Muscle of arm (tissue), 12 donors: ENCODE results near the gene HIPK4. TPM values are rescaled to one million over a fixed set of nuclear protein-coding genes. Genes with fewer than 3 reads are reported as not detected.
"Not testable (repeated sequence)": the region's sequence is repeated elsewhere in the genome, so short reads cannot be mapped to it uniquely, and the experiment has no call there.

ENCODE experiments used
- DNase-seq: peaks from one replicate; pipeline ENCODE4 v3.0.0-alpha.2; 2013
- polyA plus RNA-seq, 12 donors: library from polyadenylated mRNA; unstranded; fragments of 120-200 nt; gene quantifications; one replicate each; pipeline ENCODE4 v1.2.1, GENCODE V29; 2013; ENCODE audit not compliant: insufficient read length in 12 of 12

Gene HIPK4
- polyA plus RNA-seq, 12 donors, result 0.77 to 2.0 (median 1.2) TPM; not detected in 2

DNA sequence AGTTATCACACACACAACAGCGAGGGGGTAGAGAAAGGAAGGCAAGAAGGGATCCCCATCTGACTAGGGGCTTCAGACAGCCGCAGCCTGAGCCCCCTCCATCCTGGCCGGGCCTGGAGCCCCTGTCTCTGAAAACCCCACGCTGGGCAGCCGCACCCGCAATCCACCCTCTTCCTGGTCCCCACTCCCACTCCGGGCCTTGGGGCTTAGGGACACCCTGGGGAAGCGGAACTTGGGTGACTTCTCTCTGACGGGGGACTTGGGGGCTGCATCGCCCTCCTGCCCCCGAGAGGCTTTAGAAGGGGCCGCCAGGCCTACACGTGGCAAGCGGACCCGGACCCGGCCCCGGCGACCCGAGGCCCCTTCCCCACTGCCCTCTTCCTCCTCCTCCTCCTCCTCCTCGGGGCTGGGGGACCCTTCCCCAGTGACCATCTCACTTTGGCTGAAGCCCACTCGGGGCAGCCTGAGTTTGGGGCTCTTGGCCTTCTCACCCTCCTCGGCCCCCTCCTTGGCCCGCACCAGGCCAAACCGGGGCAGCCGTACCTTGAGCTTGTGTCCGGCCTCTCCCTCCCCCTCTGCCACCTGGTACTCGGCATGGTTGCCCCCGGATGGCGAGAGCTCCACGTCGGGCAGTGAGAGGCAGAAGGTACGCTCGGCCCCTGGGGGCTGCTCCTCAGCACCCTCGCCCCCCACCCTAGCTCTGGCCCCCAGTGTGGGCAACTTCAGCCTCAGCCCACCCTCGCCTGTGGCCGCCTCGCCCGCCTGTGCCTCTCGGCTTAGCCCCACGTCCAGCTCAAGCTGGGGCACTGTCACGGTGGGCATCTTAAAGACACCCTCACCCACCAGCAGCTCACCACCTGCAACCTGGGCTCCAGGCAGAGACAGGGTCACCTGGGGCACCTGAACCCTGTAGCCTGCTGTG is 4.2 kb upstream of the HIPK4 start:
- DNase-seq, result no peak

DNA sequence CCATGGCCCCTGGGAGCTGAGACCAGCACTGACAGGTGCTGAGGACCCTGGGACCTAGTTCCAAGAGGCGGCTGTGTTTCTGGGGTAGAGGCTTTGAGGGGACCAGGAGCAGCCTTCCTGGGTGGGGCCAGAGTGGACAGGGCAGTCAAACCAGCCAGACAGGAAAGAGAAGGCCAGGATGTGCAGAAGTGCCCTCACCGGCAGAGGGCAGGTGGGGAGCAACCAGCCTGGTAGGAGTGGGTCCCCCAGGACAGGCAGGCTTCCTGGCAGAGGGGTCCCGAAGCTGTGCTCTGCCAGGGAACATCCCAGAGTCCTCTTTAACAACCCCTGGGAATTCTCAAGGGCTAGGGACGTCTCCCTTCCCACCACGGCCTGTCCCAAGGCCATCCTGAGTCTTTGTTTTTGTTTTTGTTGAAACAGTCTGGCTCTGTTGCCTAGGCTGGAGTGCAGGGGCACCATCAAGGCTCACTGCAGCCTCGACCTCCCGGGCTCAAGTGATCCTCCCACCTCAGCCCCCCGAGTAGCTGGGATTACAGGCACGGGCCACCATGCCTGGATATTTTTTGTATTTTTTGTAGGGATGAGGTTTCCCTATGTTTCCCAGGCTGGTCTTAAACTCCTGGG is 3.0 kb upstream of the HIPK4 start:
- no peak for DNase-seq

DNA sequence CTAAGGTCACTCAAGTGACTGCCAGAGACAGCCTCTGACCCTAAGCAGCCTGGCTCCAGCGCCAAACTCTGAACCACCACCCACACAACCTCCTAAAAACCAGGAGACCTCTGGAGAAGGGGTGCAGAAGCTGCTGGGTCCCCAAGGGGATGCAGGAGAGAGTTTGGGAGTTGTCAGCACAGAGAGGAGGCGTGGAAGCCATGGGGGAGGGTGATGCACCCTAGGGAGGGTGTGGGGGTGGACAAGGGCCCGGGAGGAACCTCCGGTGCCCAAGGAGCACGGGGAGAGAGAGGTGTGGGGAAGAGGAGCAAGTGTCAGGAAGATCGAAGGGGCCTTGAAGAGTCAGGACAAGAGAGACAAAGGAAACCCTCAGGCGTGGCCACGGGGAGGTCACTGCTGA is 2.1 kb upstream of the HIPK4 start:
- no peak for DNase-seq

DNA sequence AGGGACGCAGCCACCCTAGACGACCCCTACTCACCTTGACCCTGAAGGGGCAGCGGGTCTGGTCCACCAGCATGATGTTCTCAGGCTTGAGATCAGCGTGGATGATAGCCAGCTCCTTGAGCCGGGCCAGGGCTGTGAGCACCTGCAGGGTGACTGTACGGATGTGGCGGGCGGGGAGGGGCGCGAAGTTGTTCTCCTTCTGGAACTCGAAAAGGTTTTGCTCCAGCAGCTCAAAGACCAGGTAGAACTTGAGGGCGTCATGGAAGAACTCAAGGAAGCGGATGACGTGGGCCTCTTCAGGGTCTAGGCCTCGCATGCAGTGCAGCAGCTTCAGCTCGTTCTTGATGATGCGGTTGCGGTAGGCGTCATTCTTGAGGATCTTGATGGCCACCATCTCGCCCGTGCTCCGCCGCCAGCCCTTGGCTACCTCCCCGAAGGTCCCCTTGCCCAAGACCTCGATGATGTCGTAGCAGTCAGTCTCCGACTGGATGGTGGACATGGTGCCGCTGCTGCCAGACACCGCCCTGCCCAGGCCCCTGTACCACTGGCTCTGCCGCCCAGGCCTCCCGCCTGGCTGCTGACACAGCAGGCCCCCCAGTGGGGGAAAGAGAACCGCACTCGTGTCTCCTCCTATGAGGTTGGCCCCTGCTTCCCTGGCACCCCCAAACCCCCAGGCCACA is 437 bp downstream of the HIPK4 start:
- no peak for DNase-seq

DNA sequence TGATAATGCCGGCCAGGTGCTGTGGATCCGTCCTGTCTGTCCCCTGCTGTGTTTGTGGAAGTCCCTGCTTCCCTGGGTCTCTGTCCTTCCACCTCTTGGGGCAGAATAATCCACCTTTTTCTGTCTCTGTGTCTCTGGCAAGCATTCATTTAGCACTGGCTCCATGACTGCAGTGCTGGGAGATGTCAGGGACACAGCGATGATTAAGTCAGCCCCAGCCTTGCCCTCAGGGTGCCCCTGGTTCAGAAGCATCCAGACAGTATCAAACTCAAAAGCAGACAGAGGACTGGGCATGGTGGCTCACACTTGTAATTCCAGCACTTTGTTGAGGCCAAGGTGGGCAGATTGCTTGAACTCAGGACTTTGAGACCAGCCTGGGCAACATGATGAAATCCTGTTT is 1.5 kb downstream of the HIPK4 start:
- no peak for DNase-seq

DNA sequence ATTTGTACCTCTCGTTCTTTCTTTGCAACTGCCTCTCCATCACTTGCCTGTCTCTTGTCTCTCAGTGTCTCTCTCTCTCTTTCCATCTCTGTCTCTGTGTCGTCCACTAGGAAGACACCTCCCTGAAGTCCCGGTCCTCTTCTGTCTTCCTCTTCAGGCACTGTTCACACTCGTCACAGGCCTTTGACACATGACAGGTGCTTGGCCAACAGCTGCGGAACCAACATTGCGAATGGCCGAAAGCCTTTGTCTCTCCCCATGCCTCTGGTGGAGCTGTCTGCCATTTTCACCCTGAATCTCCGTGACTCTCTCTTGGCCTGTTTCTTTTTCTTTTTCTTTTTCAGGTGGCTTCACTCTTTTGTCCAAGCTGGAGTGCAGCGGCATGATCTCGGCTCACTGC is 2.8 kb downstream of the HIPK4 start:
- DNase-seq, result no peak

DNA sequence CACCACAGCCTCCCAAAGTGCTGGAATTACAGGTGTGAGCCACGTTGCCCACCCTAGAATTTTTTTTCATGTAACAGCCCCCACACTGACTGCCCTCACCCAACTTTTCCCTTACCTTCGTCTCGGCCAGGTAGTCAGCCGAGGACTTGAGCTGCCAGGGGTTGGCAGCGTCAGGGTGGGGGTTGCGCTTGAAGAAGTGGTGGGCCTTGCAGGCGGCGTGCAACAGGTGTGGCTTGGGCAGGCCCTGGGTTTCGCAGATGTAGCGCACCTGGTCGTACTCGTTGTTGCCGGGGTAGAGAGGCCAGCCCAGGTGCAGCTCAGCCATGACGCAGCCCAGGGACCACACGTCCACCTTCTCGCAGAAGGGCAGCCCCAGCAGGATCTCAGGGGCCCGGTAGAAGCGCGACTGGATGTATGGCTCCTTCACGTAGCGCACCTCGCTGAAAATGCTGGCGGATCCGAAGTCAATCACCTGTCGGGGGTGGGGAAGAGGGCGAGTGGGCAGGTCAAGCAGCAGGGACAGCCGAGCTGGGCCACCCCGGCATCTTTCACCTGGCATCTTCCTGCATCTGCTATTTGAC is 6.2 kb downstream of the HIPK4 start:
- DNase-seq, result no peak

DNA sequence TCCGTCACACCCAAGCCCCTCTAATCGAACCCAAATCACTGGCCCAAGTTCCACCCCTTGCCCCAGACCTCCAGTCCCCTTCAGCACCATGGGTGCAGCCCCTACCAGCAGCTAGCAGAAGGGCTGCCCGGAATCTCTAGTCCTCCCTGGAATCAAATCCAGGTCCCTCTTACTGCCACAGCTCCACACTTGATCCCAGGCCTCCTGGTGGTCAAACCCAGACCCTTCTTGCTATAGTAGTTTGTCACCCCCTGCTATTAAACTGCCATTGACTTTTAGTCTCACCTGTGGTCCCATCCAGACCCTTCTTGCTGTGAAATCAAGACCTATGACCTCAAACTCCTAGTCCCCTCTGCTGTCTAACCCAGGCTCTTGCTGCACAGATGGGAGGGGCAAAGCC is 8.7 kb downstream of the HIPK4 start:
- DNase-seq, result no peak

DNA sequence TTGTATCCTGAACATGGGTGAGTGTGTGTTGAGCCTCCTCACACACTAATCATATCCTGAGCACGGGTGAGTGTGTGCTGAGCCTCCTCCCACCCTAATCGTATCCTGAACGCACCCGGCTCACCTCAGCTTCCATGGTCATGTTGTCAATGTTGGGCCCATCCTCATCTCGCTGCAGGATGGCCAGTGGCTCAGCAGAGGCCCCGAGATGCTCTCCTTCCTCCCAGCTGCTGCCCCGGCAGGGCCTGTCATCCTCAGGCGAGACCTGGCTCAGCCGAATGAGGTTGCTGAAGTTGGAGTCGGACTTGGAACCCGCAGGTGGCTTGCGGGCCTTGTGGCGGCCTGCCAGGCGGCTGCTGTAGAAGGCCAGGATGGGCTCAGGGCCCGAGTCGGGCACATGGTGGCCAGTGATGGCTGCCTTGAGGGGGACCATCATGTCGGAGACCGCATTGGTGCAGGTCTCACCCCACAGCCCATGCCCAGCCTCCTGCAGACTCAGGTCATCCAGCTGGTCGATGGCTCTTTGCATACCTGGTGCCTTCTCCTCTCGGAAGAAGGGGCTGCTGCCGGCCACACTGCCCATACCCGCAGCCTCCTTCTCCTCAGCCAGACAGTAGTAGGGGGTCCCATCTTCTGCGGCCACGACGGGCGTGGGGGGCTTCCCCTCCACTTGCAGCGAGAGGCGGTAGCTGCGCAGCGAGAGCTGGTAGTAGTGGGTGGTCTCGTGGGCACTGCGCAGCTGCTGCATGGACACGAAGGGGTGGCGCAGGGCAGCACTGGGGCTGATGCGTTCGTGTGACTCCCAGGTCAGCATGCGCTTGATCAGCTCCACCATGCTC is 9.6 kb downstream of the HIPK4 start:
- DNase-seq, result no peak

DNA sequence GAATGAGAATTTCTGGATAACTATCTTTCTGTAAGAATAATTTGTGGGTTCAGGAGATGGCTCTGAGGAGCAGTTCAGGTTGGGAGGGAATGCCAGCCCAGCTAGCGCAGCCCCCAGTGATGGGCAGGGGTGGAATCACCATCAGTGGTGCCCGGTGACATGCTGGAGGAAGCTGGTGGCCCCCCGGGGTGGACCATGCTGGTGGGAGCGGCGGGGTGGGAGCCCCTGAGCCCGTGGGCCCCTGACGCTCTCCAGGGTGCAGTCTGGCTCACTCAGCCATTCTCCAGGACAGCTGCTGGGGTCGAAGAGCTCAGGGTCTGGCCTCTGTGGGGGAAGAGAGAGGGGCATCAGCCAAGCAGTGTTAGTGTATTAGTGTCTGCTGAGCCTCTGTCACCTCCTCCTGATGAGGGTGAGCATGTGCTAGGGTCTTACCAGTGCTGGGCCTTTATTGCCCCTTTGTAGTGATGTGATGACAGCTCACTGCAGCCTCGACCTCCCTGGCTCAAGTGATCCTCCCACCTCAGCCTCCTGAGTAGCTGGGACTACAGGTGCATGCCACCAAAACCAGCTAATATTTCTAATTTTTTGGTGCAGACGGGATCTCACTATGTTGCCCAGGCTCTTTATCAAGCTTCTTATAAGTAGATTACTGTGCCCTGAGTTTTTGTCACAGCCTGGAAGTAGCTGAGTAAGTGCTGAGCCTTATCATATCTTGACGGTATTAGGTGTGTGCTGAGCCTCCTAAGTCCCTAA is 10.4 kb downstream of the HIPK4 start:
- no peak for DNase-seq

DNA sequence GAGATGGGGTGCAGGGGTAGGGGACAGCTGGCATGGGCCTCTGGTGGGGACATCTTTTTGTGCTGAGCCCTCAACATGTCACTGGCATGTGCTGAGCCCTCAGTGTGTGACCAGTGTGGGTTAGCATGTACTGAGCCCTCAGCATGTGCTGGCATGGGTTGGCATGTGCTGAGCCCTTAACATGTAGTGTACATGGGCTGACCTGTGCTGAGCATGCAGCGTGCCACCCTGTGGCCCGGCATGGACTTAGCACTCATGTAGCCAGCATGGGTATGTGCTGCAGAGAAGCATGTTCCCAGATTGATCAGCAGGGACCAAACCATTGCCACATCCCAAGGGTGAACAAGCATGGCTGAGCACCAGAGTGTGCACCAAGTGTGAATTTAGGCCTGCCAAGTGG is 11.5 kb downstream of the HIPK4 start:
- DNase-seq, result no peak

DNA sequence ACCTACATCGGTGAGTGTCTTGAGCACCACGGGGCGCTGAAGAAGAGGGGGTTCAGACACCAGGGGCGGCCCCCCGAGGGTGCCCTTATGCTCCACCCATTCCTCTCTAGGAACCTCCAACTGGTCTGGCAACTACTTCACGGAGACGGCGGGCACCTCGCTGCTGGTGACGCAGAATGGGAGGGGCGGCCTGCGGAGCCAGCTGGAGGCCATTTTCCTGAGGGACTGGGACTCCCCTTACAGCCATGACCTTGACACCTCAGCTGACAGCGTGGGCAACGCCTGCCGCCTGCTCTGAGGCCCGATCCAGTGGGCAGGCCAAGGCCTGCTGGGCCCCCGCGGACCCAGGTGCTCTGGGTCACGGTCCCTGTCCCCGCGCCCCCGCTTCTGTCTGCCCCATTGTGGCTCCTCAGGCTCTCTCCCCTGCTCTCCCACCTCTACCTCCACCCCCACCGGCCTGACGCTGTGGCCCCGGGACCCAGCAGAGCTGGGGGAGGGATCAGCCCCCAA is 12.1 kb downstream of the HIPK4 start:
- no peak for DNase-seq

DNA sequence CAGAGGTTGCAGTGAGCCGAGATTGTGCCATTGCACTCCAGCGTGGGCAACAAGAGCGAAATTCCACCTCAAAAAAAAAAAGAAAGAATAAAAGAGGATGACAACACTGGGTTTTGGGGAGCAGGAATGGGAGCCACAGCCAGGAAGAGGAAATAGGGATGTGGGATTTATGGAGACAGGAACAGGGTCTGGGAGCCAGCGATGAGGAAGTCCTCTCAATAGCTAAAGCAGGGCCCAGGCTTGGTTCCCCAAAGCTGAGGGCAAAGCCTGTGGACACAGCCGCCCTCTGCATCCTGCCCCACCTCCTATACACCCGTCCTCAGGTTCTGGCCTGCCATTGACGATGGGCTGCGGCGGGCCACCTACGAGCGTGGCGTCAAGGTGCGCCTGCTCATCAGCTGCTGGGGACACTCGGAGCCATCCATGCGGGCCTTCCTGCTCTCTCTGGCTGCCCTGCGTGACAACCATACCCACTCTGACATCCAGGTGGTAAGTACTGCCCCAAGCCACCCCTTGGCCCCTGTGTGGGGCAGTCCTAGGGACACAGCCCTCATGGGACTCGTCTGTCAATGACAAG is 13.6 kb downstream of the HIPK4 start:
- no peak for DNase-seq

DNA sequence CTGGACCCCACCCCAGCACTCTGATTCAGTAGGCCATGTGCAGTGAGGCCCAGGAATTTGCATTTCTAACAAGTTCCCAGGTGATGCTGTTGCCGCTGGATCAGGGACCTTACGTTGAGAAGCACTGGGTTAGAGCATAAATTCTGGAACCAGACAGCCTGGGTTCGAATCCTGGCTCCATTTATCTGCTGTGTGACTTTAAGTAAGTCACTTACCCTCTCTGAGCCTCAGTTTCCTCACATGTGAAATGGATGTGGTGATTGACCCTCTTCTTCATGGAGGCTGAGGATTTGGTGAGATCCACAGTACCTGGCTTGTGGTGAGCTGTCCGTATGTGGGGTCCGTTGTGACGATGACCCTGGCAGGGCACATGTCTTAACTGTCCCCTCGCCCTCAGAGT is 15.9 kb downstream of the HIPK4 start:
- no peak for DNase-seq

DNA sequence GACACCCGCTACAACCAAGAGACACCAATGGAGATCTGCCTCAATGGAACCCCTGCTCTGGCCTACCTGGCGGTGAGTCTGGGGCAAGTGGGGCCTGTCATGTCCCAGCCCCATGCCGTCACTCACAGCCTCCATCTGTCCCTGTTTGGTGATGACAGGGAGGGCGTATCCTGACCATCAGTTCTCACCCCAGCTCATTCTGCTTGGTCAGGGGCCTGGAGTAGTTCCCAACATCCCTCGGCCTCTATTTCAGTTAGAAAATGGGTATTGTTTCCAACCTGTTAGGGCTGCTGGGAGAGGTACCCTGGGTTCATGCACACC is 18.2 kb downstream of the HIPK4 start:
- DNase-seq, result no peak

DNA sequence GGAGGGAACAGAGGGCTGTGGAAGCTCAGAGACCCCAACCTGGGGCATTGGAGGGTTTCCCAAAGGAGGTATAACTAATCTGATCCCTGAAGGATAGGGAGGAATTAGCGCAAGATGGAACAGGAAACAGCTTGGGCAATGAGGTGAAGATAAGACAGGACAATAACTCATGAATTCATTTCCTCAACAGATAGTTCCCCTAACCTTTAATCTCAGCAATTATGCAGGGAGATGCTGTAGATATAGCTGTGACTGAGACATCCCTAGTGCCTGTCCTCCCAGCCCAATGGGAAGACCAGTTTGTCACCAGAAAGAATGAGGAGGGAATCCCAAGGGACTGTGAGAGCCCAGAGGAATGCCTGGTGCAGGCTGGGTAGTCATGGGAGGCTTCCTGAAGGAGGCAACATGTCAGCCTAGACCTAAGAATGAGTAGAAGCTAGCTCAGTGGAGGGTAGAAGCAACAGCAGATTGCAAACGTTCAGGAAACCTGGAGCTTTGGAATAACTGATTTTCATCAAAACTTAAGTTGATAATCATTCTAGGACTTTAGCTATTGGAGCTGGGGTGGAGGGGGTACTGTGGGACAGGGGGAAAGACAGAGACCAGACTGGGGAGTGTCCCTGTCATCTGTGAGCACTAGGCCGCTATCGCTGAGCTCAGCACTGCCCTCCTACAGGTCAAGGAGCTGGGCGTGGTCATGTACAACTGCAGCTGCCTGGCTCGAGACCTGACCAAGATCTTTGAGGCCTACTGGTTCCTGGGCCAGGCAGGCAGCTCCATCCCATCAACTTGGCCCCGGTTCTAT is 18.8 kb downstream of the HIPK4 start:
- DNase-seq, result no peak

DNA sequence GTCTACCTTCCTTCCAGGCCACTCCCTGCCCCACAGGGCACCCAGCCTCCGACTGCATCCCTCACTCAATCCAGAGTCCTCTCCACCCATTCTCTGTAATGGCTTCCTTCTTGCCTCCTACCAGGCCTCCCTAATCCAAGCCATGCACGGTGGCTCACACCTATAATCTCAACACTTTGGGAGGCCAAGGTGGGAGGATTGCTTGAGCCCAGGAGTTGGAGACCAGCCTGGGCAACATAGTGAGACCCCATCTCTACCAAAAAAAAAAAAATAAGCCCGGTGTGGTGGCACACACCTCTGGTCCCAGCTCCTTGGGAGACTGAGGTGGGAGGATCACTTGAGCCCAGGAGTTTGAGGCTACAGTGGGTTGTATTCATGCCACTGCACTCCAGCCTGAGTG is 19.7 kb downstream of the HIPK4 start:
- not testable (repeated sequence) for DNase-seq

DNA sequence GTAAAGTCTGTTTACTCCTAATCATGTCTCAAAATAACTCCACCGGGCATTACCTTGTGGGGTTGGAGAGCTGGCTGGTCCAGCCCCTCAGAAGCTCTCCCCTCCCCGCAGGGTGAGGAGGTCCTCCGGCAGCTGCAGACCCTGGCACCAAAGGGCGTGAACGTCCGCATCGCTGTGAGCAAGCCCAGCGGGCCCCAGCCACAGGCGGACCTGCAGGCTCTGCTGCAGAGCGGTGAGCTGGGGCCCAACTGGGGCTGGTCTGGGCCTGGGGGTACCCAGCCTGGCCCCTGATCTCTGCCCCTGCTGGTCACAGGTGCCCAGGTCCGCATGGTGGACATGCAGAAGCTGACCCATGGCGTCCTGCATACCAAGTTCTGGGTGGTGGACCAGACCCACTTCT is 20.2 kb downstream of the HIPK4 start:
- DNase-seq, result no peak
